Measurements from ENCODE around the gene CYP4F8. TPM values are rescaled to one million over a fixed set of nuclear protein-coding genes. Genes with fewer than 3 reads are reported as not detected.

The CYP4F8 gene
- total RNA-seq, 1 donor from 2014 or later: not detected

DNA sequence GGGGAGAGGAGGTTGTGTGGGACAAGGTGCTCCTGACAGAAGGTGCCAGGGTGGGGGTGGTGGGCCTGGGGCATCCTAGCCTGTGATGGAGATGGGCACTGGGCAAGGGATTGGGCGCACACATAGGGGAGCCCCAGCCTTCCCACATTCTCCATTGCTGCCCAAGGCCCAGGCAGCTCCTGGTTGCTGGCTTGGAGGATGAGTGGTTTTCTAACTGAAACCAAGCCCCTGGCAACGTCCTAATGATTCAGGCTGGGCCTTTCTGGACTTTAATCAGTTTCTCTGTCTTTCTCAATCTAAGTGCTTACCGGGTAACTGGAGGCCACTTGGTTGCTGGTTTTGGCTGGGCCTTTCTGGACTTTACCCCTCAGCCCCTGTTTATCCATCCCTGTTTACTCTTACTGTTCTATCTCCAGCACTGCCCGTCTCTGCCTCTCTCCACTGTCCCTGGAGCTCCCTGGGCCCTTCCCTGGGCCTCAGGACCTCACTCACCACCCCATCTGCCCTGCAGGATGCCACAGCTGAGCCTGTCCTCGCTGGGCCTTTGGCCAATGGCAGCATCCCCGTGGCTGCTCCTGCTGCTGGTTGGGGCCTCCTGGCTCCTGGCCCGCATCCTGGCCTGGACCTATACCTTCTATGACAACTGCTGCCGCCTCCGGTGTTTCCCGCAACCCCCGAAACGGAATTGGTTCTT, 26.0 kb downstream of the CYP4F8 start:
- DNase-seq (no peak), ATAC-seq (ENCODE audit: low read depth) (no peak)
- intact Hi-C loops (cut with micrococcal nuclease): no loop called here
- Mint-ChIP-seq H3K27ac (no peak overlapping the region), H3K27me3 (peaks cover 13% of the 10 kb centered on the region), H3K9me3 (no peaks in the 10 kb centered on the region), H3K36me3 (ENCODE audit: low read depth) (no peaks in the 10 kb centered on the region), H3K4me1 (peaks cover 4% of the 10 kb centered on the region), H3K4me3 (no peak overlapping the region)
- ChIA-PET POLR2A (interaction anchor here (0.7 kb wide), 1 partner anchor 8 kb away, joined by 4 read pairs; no protein-coding TSS in a partner anchor), CTCF (no interaction called here)
- TF ChIP-seq, protein P1, sequence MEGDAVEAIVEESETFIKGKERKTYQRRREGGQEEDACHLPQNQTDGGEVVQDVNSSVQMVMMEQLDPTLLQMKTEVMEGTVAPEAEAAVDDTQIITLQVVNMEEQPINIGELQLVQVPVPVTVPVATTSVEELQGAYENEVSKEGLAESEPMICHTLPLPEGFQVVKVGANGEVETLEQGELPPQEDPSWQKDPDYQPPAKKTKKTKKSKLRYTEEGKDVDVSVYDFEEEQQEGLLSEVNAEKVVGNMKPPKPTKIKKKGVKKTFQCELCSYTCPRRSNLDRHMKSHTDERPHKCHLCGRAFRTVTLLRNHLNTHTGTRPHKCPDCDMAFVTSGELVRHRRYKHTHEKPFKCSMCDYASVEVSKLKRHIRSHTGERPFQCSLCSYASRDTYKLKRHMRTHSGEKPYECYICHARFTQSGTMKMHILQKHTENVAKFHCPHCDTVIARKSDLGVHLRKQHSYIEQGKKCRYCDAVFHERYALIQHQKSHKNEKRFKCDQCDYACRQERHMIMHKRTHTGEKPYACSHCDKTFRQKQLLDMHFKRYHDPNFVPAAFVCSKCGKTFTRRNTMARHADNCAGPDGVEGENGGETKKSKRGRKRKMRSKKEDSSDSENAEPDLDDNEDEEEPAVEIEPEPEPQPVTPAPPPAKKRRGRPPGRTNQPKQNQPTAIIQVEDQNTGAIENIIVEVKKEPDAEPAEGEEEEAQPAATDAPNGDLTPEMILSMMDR (IDR thresholded peaks at IDR 0.05): no peak

DNA sequence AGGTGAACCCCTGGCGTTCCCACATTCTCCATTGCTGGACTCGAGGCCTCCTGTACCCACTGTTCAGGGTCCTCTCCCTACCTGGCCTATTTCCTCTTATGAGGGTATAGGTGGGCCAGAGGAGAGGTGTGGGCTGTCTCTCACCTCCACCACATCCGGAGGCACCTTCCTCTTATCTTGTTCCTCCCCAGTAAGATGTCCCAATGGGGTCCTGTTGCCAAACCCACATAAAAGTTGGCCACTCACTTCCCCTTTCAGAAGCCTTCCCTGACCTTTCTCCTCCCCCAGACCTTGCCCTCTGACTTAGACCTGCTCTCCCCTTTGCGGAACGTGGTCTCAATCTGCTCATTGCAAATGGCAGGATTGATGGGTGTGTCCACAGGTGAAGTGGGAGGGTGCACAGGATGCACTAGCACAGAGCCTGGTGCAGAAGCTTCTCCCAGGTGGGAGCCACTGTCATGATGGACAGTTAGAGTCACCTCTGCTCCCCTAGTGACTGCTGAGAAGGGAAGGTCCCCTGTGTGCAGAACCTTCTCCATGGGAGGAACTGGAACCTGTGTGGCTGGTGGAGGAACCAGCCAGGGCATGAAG, 27.0 kb downstream of the CYP4F8 start:
- H3K4me3 Mint-ChIP-seq: no peak overlapping the region
- H3K36me3 Mint-ChIP-seq (ENCODE audit: low read depth): no peaks in the 10 kb centered on the region
- TF ChIP-seq, protein P1 (IDR thresholded peaks at IDR 0.05): no peak
- H3K9me3 Mint-ChIP-seq: no peaks in the 10 kb centered on the region
- ChIA-PET POLR2A (no interaction called here), CTCF (no interaction called here)
- H3K27me3 Mint-ChIP-seq: peaks cover 12% of the 10 kb centered on the region
- H3K4me1 Mint-ChIP-seq: peaks cover 4% of the 10 kb centered on the region
- no peak for DNase-seq
- intact Hi-C loops (cut with micrococcal nuclease): no loop called here
- H3K27ac Mint-ChIP-seq: no peak overlapping the region
- ATAC-seq (ENCODE audit: low read depth): no peak

DNA sequence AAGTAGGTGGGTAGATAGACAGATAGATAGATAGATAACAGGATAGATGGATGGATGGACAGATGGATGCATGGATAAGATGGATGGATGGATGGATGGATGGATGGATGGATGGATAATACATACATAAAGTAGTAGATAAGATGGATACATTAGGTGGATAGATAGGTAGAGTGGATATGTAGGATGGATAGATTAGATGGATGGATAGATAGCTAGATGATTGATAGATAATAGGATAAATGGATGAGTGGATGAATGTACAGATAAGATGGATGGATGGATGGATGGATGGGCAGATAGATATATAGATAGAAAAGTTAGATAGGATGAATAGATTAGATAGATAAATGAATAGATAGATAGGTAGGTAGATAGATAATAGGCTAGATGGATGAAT, 27.8 kb downstream of the CYP4F8 start:
- no peaks in the 10 kb centered on the region for H3K9me3 Mint-ChIP-seq

DNA sequence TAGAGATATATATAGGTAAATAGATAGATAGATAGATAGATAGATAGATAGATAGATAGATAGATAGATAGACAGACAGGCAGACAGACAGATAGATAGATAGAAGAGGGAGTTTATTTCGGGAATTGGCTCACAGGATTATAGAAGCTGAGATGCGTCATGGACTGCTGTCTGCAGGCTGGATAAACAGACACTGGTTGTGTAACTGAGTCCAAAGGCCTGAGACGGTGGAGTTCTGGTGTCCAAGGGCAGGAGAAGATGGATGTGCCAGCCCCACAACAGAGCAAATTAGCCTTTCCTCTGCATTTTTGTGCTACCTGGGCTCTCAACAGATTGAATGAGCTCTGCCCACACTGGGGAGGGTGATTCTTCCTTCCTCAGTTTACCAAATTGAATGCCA, 28.4 kb downstream of the CYP4F8 start:
- intact Hi-C loops (cut with micrococcal nuclease): no loop called here
- TF ChIP-seq, protein P1 (IDR thresholded peaks at IDR 0.05): no peak
- Mint-ChIP-seq H3K36me3 (ENCODE audit: low read depth) (no peaks in the 10 kb centered on the region), H3K4me3 (no peak overlapping the region), H3K4me1 (peaks cover 4% of the 10 kb centered on the region), H3K27me3 (peaks cover 5% of the 10 kb centered on the region), H3K27ac (no peak overlapping the region), H3K9me3 (no peaks in the 10 kb centered on the region)
- no peak for ATAC-seq (ENCODE audit: low read depth)
- DNase-seq: no peak
- ChIA-PET POLR2A (no interaction called here), CTCF (no interaction called here)

More for the DNA sequence above, 27.8 kb downstream of the CYP4F8 start:
- CTCF ChIA-PET: no interaction called here
- intact Hi-C loops (cut with micrococcal nuclease): no loop called here
- no peak overlapping the region for H3K27ac Mint-ChIP-seq
- H3K4me1 Mint-ChIP-seq: peaks cover 4% of the 10 kb centered on the region
- H3K27me3 Mint-ChIP-seq: peaks cover 6% of the 10 kb centered on the region
- no peaks in the 10 kb centered on the region for H3K36me3 Mint-ChIP-seq (ENCODE audit: low read depth)
- POLR2A ChIA-PET: no interaction called here
- TF ChIP-seq, protein P1 (IDR thresholded peaks at IDR 0.05): no peak
- no peak for ATAC-seq (ENCODE audit: low read depth)
- DNase-seq: no peak
- no peak overlapping the region for H3K4me3 Mint-ChIP-seq

DNA sequence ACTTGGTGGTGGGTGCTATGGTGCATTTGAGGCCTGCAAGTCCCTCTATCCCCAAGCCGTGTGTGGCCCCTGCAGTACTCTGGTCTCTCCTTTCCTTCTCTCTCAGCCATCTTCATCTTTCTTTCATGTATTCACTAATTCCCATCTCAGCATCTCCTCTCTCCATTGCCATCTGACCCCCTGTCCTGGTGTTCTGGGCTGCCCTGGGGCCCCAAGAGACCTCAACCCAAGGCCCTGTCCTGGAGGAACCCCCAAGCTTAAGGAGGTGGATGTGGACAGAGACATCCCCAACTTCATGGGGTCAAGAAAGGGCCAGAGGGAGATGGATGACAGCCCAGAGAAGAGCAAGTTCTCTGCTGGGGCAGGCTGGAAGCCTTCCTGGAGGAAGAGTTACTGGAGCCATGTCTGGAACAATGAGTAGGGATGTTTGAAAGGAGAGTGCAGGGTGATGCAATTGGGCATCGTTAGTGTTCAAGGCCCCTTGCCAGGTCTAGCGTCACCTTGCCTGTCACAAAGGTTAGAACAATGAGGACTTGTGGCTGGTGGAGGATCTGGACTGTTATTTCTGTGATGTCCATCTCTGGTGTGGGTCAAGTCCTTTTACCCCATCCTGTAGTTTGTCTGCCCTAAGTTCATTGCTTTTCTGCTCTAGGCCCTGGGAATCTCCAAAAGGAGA, 29.2 kb downstream of the CYP4F8 start:
- Mint-ChIP-seq H3K27ac (no peak overlapping the region), H3K4me3 (no peak overlapping the region), H3K36me3 (ENCODE audit: low read depth) (no peaks in the 10 kb centered on the region), H3K27me3 (peaks cover 5% of the 10 kb centered on the region), H3K9me3 (no peaks in the 10 kb centered on the region), H3K4me1 (peaks cover 4% of the 10 kb centered on the region)
- ChIA-PET POLR2A (no interaction called here), CTCF (no interaction called here)
- intact Hi-C loops (cut with micrococcal nuclease): no loop called here
- DNase-seq: no peak
- no peak for ATAC-seq (ENCODE audit: low read depth)
- TF ChIP-seq, protein P1 (IDR thresholded peaks at IDR 0.05): no peak
